NCI-H2227 (cell line): Measurements from ENCODE around the gene ACAD11.
A peak's percentile ranks its signal among the peaks of the same experiment; 100 is the strongest.

Experiments used
- DNase-seq: peaks from one replicate; lab custom pipeline; 2025; ENCODE audit not compliant: unreplicated experiment; lab: John Stamatoyannopoulos, UW

Gene ACAD11

GRCh38 chr3:132659365-132660051, at the start of gene ACAD11:
TSS of gene ACAD11 (minus strand) at chr3:132659809. CDS start at chr3:132659751, 58 bp downstream.
- peak; percentile 52 for DNase-seq

GRCh38 chr3:132703733-132704132, 44.1 kb upstream of the ACAD11 start:
- DNase-seq = no peak

- DNase-seq = no peak
Observed at GRCh38 chr3:132695422-132695821, 35.8 kb upstream of the ACAD11 start.

- DNase-seq = no peak
Observed at GRCh38 chr3:132694991-132695390, 35.4 kb upstream of the ACAD11 start.

DNA sequence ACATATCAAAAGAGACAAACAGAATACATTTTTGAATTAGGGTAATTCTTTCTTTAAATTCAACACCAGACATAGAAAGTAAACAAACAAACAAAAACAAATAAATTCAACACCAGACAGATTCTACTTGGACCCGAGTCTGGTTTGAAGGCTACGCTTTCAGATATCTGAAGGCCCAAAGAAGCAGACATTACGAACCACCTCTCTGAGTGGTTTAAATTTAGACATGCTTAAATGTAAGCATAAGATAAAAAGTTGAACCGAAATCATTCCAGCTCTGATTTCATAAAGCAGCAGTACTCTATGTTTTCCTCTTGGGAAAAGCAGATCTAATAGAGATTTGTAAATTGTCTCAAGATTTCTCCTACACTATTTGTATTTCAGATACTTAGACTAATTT, 30.4 kb upstream of the ACAD11 start:
- no peak for DNase-seq

DNA sequence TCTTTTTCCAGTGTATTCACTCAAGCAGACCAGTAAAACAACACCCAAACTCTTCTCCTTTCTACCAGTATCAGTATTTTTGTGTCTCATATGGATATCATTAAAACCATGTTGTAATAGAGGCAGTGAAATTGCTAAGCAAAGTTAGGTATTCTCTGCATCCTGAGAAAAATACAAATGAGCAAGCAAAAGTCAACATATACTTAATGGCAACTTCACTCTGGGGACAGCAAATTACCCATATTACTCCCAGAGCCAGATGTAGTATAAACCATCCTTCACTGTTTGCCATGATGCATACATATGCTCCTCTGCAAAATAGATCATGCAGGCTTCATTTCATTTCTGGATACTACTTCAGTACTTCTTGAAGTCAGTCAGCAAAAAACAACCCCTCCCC, 22.6 kb upstream of the ACAD11 start:
- no peak for DNase-seq

DNA sequence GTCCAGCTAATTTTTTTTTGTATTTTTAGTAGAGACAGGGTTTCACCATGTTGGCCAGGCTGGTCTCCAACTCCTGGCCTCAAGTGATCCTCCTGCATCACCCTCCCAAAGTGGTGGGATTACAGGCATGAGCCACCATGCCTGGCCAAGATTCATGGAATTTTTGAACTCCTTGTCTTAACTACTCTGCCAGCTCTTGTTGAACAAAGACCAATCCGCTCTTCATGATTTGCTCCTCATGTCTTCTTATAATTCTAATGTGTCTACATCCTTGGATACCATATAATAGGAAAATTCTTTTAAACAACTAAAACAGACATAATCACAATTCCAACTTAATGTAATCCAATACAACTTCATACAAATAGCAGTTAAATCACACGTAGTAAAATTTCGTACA, 21.8 kb upstream of the ACAD11 start:
- no peak for DNase-seq

DNA sequence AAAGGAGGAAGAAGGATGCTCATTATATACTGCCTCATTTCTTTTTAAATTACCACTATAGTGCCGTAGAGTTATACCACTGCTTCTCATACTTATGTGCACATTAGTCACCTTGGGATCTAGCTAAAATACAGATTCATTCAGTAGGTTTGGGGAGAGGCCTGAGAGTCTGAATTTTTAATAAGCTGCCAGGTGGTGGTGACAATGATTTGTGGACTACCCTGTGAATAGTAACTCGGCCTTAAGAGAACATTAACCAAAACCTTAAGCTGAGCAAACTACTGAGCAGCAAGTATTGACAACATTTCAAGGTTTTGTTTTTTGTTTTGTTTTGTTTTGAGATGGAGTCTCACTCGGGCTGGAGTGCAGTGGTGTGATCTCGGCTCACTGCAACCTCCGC, 20.3 kb upstream of the ACAD11 start:
- DNase-seq = no peak

- DNase-seq = no peak
Observed at GRCh38 chr3:132675408-132675807, 15.8 kb upstream of the ACAD11 start.

- no peak for DNase-seq
Observed at GRCh38 chr3:132669256-132669777, 9.7 kb upstream of the ACAD11 start.

DNA sequence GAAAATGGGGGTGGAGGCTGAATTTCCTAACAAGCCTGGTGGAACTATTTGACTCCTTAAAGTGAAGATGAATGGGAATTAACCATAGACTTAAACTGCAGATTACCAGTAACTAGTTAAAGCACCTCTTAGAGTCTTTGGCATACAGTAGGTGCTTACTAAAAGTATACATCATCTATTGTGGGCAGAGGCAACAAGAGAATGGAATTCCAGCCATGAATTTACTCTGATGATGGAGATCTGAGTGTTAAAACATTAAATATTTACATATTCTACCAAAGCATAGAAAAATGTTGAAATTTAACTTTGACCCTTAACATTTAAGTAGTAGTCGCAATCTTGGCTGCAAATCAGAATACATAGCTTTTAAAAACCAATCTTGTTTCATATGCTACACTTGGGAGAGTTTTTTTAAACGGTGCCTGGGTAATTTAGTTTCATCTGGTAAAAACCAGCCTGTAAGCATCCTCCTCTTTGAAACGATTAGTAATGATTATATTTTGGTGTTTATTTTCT, 5.7 kb upstream of the ACAD11 start:
- DNase-seq = no peak

DNA sequence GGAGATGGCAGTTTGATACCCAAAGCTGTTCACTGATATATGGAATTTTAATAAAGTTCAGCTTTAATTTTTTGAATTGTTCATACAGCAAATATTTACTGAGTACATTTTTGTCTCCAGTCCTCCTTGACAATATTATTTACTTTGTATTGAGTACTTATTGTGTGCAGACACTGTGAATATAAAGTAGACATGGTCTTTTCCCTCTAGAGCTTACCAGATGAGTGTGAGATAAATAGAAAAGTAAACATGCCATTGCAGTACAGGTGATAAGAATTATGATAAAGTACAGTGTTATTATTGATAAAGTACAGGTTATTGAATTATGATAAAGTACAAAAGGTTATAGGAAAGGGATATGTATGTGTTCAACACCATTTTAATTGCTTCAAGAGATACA, 2.6 kb upstream of the ACAD11 start:
- DNase-seq = no peak

DNA sequence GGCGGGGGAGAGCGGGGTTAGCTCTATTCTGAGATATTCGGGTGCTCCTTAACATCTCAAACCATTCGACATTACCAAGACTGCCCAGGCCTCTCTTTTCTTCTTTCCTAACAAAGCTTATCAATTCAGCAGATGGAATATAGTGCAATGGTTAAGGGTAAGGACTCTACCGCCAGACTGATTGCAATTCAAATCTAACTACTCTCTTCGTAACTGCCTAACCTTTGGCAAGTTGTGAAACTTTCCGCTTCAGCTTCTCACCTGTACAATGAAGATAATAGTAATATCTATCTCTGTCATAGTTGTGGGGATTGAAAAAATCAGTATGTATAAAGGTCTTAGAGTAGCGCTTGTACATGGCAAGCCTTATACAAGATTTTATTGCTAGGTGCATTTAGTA, 1.5 kb upstream of the ACAD11 start:
- DNase-seq = no peak

GRCh38 chr3:132660811-132661070, 1.1 kb upstream of the ACAD11 start:
- no peak for DNase-seq

DNA sequence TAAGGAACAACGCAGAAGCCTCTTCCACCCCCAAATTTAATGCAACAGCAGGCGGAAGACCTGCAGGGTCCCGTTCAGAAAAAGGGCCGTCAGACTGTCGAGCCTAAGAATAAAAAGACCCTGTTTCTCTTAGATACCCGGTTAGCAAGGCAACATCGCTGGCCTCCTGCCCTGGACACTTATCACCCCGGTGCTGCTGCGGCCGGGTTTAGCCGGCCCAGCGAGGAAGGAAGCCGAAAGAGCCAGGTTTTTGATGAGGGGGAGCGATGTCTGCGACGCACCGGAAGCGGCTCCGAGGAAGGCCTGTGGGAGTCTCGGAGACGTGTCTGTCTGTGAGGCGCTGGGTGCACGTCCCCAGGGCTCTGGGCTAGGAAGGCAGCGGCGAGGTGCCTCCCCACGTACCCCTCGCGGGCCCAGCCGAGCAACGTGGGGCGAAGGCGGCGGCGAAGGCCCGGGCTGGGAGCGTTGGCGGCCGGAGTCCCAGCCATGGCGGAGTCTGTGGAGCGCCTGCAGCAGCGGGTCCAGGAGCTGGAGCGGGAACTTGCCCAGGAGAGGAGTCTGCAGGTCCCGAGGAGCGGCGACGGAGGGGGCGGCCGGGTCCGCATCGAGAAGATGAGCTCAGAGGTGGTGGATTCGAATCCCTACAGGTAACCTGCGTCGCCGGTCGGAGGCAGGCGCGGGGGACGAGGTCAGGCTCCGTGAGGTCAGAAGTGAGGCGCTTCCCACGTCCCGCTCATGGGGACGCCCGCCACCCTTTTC, 622 bp upstream of the ACAD11 start, which contains the start of gene UBA5:
UBA5 (plus strand) TSS at position 278 of the 759 bp plus-strand sequence; CDS start at position 487, 209 bp downstream.
- DNase-seq = peak; percentile 52

- DNase-seq = peak; percentile 48
Observed at GRCh38 chr3:132659000-132659364, 627 bp downstream of the ACAD11 start.

- no peak for DNase-seq
Observed at GRCh38 chr3:132657869-132658747, 1.5 kb downstream of the ACAD11 start.

- DNase-seq = no peak
Observed at GRCh38 chr3:132655471-132655870, 4.1 kb downstream of the ACAD11 start.

GRCh38 chr3:132654721-132655120, 4.9 kb downstream of the ACAD11 start:
- no peak for DNase-seq

DNA sequence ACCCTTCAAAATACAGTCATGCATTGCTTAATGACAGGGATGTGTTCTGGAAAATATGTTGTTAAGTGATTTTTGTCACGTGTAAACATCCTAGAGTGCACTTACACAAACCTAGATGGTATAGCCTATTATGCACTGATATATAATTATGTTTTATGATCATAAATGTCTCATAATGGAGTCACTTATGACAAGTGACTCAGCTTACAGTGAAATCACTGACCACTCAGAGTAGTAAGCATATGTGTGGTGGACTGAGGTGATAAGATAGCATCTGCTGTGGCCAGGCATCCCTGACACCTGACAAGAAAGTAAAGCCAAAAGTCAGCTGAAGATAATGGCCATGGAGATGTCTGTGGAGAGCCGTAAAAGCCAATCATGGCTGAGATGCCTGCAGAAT, 5.4 kb downstream of the ACAD11 start:
- DNase-seq = peak; percentile 69

- DNase-seq = no peak
Observed at GRCh38 chr3:132652640-132653270, 6.9 kb downstream of the ACAD11 start.
